Measurements from ENCODE around the gene GJD3.

GJD3 gene

DNA sequence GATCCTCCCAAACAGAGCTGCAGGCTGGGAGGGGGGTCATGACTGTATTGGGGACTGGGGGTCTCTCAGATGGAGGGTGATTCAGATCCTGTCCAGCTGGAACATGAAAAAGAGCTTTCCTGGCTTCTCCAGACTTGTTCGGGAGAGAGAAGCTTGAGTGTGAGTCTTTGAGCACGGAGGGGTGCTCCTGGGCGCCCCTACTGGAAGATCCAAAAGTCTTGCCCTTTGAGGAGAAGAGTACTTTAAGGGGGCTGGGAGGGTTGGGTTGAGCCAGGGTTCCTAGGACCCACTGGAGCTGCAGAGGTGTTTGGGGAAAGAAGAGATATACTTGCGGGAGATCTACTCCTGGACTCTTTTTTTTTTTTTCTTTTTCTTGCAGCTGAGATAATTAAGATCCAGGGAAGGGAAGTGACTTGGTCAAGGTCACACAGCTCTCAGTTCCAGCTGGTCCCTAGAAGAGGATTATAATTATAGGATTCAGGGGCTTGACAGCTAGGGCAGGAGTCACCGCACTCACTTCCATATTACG, 47.1 kb downstream of the GJD3 start:
- DNase-seq (ENCODE audit: extremely low read depth, low read depth), result no peak
- TF ChIP-seq, protein P1, sequence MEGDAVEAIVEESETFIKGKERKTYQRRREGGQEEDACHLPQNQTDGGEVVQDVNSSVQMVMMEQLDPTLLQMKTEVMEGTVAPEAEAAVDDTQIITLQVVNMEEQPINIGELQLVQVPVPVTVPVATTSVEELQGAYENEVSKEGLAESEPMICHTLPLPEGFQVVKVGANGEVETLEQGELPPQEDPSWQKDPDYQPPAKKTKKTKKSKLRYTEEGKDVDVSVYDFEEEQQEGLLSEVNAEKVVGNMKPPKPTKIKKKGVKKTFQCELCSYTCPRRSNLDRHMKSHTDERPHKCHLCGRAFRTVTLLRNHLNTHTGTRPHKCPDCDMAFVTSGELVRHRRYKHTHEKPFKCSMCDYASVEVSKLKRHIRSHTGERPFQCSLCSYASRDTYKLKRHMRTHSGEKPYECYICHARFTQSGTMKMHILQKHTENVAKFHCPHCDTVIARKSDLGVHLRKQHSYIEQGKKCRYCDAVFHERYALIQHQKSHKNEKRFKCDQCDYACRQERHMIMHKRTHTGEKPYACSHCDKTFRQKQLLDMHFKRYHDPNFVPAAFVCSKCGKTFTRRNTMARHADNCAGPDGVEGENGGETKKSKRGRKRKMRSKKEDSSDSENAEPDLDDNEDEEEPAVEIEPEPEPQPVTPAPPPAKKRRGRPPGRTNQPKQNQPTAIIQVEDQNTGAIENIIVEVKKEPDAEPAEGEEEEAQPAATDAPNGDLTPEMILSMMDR (IDR thresholded peaks at IDR 0.05; ENCODE audit: low read depth, low read length), result peak; percentile 73

DNA sequence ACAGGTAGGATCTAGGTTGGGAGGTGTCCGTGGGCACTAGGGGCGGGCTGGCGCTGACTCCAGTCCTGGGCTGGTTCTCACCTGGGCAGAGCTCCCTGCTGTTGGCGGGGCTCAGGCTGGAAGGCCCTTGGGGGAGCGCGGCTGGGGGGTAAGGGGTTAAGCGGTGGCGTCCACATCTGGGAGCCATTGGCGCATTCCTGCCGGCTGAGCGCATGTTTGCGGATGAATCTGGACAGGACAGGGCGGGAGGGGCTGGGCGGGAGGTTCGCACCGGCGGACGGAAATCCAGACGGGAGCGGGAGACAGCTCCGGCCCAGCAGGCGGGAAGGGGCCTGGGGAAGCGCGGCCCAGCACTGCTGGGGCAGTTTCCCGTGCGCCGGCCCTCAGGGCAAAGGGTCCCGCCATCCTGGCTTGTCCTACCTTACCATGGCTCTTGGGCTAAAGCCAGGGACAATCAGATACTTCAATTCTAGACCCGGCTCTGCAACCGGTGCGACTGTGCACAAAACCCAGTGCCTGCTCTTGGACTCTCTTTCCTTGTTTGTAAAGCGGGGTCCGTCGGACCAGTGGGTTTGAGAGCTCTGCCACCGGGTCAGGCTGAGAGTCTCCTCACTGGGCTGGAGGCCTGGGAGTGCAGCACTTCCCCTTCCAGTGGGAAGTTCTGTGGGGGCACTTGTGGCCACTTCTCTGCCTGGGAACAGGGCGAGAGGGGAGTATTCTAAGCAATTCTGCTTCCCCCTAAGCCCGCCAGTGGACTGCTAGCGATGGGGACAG, 47.8 kb downstream of the GJD3 start:
- TF ChIP-seq, protein P1 (IDR thresholded peaks at IDR 0.05; ENCODE audit: low read depth, low read length), result no peak
- DNase-seq (ENCODE audit: extremely low read depth, low read depth), result no peak

GRCh38 chr17:40315678-40316570, 48.6 kb downstream of the GJD3 start:
- no peak for DNase-seq (ENCODE audit: extremely low read depth, low read depth)
- TF ChIP-seq, protein P1 (IDR thresholded peaks at IDR 0.05; ENCODE audit: low read depth, low read length), result no peak

- no peak for DNase-seq (ENCODE audit: extremely low read depth, low read depth)
- TF ChIP-seq, protein P1 (IDR thresholded peaks at IDR 0.05; ENCODE audit: low read depth, low read length), result no peak
Measured at GRCh38 chr17:40315206-40315605, 49.3 kb downstream of the GJD3 start.

GRCh38 chr17:40314584-40314956, 50.0 kb downstream of the GJD3 start:
- TF ChIP-seq, protein P1 (IDR thresholded peaks at IDR 0.05; ENCODE audit: low read depth, low read length), result no peak

DNA sequence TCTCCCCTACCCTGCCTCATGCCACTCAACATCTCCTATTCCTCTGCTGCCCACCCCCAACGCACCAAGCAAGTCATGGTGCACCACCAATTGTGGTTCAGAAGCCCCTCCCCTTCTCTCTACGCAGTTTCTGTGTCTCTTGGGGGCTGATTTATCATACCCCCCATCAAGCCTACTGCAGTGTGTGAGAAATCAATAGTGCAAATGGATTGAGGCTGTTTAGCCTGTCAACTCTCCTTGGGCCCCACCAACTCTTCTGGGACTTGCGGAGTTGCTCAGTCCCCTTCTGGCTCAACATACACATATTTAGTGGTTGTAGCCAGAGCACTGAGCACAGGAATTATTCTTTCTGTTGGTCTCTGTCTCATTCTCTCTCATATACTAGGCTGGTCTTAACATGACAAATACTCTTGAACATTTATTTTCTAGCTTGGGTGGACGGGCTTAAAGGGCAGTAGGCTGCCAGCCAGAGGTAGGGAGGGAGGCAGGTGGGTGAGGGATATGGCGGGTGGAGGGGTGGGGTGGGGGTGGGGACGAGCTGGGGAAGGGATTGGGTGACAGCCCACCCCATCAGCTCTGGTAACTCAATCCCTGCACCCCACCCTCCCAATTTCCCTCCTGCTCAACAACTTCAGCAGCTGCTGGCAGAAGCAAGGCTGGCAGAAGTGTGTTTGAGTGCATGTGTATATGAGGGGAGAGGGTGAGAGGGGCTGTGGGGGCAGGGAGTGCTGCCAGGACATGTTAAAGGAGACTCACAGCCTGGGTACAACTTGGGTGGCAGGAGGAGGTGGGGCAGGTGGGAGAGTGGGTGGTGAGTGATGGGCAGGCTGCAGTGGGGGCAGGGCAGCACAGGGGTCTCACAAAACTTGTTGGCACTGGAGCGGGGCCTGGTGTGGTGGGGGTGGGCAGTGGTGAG, 50.6 kb downstream of the GJD3 start:
- TF ChIP-seq, protein P1 (IDR thresholded peaks at IDR 0.05; ENCODE audit: low read depth, low read length), result no peak
- DNase-seq (ENCODE audit: extremely low read depth, low read depth), result no peak

More at GRCh38 chr17:40314584-40314956, 50.0 kb downstream of the GJD3 start:
- no peak for DNase-seq (ENCODE audit: extremely low read depth, low read depth)
